GM04503 (cell line): Measurements from ENCODE around the gene JAM3.
"Not testable (repeated sequence)": the region's sequence is repeated elsewhere in the genome, so short reads cannot be mapped to it uniquely, and the experiment has no call there.

Experiments used
- DNase-seq: peaks from one replicate; pipeline ENCODE4 v3.0.0-alpha.2; 2012; ENCODE audit warnings: low read depth

JAM3 gene

DNA sequence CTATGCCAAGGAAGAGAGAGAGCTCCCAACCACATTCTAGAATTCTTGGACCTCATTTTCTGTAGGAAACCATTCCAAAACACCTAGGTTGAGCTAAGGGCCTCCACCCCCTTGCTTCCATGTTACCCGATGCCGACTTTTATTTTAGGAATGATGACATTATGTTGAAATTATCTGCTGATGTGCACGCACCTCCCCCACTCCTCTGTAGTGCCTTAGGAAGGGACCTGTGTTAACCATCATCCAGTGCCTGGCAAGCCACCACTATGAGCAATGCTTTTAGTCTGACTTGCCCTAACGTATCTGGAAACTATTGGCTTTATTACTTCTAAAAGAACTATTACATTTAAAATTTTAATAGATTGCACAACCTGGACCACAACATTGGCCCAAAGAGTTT is 112.8 kb downstream of the JAM3 start:
- DNase-seq, result peak; percentile 16

DNA sequence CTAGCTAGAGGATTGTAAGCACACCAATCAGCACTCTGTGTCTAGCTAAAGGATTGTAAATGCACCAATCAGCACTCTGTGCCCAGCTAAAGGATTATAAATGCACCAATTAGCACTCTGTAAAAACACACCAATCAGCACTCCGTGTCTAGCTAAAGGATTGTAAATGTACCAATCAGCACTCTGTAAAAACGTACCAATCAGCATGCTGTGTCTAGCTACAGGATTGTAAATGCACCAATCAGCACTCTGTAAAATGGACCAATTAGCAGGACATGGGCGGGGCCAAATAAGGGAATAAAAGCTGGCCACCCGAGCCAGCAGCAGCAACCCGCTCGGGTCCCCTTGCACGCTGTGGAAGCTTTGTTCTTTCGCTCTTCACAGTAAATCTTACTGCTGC is 119.2 kb downstream of the JAM3 start:
- not testable (repeated sequence) for DNase-seq

DNA sequence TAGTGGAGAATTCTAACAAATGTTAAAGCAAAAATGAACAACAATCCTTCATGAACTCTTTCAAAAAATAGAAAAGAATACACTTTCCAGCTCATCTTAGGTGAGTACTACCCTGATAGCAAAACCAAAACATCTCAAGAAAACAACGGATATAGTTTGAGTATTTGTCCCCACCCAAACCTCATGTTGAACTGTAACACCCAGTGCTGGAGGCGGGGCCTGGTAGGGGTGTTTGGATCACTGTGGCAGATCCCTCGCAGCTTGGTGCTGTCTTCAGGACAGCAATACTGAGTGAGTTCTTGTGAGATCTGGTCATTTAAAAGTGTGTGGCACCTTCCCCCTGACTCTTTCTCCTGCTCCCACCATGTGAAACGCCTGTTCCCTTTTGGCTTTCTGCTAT is 127.9 kb downstream of the JAM3 start:
- DNase-seq, result no peak

DNA sequence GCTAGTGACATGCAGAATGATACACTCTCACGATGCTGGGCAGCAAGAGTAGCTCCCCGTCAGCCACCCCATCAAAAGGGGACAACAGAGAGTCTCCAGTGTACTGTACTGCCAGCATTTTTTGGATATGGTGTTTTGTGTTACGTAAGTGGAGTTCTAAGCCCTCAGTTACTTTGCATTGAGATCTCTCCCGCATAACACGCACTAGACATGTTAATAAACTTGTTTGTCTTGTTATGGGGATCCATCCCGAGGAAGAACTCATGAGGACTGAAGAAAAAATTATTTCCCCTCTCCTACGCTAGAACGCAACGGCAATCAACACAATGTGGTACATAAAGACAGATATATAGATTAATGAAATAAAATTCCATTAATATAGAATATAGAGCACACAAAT is 130.7 kb downstream of the JAM3 start:
- no peak for DNase-seq

DNA sequence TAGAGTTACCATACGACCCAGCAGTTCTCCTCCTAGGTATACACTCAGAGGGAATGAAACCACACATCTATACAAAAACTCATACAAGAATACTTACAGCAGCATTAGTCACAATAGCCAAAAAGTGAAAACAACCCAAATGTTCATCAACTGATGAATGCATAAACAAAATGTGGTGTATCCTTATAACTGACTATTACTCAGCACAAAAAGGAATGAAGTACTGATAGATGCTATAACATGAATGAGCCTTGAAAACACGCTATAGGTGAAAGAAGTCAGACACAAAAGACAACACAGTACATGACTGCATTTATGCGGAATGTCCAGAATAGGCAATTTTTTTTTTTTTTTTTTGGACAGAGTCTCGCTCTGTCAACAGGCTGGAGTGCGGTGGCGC is 131.8 kb downstream of the JAM3 start:
- no peak for DNase-seq
